IPS-NIHi11 (cell line): Measurements from ENCODE around the gene IQGAP3.

ENCODE experiments used
- DNase-seq: peaks from one replicate; pipeline ENCODE4 v3.0.0; 2012; ENCODE audit warnings: mixed read lengths, low spot score

IQGAP3 gene

DNA sequence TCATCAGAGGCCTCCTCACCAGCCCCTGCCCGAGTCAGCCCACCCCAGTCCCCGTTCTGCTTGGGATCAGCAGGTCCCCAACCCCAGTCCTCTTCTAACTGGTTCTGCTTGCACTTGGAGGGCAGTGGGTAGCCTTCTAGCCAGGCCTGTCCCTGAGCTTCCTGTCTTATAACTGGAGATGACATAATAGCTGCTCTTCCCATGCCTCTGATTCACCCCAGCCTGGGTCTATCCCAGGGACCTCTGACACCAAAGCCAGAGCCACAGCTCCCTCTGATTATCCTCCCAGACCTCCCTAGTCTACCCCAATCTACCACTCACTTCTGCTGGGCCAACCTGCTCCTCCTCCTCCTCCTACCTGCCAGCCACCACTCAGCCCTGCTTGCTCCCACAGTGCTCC lies 31.4 kb downstream of the IQGAP3 start:
- DNase-seq, result no peak

DNA sequence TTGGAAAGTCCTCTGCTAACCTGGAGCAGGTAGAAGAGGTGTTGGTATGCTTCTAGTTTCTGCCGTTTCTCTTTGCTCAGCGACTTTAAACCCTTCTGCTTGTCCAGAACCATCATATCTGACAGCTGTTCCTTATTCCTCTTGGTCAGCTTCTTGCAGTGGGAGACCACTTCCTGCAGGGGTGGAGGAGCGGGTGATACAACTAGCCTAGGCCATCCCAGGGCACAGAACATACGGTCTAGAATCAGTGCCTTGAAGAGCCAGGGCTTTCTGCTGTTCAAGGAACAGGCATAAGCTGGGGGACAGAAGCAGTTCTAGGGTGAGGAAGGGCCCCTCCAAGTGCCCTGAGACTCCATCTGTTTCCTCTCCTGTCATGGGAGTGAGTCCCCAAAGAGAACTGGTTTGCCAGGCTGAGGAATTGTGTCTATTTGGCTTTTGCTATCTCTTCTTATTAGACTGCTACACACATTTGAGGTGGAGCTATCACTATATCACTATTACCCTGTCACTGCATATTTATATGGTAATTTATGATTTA lies 32.5 kb downstream of the IQGAP3 start:
- no peak for DNase-seq

DNA sequence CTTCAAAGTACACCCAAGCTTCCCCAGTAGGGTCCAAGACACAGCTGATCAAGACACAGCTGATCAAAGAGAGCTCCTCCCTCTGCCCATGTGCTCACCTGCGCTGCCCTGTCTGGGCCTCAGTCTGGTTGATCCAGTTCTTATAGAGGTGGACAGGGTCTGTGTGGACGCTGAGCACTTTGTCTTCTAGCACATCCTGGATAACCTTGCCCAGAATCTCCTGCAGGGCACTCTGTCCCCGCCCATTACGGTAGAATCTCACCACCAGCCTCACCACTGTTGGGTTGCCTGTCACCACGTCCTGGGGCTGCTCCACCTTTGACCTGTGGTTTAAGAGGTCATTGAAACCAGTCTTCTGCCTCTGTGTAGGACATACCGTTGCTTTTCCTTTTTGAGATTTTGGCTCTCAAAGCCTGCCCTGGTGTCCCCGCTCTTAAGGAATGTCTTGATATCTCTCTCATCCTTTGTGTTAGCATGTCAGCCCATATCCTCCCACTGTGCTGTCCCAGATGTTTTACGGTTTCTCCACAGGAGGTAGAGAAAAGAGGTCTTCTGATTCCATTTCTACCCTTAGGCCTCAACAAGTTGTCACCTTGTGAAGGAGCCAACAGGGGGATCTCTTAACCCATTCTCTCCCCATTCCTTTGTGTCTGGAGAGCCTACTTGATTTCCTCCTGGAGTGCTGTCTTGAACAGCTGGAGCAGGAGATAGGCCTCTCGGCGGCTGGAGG lies 33.5 kb downstream of the IQGAP3 start:
- DNase-seq, result no peak

DNA sequence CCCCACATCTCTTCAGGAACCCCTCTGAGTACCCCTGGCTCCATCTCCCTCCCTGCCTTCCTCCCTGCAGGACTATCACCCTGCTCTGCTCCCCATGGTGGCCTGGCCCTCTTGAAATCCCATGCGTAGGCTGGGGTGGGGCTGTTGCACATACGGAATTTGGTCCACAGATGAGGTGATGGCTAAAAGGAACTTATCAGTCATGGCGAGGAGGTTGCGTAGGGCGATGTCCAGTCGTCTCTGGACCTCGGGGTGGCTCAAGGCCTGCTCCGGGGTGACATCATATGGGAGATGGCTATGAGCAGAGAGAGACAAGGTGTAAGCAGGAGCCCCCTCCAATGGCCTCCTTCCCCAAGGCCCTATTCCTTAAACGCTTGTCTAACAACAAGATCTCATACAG lies 35.3 kb downstream of the IQGAP3 start:
- DNase-seq, result no peak

DNA sequence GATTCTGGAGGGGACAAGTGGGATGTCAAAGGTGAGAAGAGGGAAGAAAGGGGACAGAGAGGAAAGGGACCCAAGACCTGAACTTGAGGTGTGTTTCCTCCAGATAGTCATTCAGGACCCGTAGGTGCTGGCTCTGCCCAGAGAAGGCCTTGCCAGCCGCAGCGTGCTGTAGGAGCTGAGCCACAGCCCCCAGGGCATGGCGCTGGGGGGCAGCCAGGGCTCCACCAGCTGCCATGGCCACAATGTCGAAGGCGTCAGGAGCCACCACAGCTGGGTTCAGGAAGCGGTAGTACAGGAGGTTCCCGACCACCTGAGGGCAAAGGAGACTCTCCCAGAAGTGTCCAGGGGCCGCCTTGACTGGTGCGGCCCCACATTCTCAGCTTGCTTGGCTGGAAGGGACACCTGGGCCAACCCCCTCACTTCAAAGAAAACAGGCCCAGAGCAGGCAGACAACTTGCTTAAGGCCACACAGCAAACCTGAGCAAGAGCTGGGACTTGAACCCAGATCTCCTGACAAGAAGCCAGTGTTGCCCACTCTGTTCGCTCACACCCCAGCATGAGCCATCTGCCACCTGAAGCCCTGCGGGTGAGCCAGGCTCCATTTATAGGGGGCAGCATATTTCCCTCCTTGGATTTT lies 37.8 kb downstream of the IQGAP3 start:
- no peak for DNase-seq

DNA sequence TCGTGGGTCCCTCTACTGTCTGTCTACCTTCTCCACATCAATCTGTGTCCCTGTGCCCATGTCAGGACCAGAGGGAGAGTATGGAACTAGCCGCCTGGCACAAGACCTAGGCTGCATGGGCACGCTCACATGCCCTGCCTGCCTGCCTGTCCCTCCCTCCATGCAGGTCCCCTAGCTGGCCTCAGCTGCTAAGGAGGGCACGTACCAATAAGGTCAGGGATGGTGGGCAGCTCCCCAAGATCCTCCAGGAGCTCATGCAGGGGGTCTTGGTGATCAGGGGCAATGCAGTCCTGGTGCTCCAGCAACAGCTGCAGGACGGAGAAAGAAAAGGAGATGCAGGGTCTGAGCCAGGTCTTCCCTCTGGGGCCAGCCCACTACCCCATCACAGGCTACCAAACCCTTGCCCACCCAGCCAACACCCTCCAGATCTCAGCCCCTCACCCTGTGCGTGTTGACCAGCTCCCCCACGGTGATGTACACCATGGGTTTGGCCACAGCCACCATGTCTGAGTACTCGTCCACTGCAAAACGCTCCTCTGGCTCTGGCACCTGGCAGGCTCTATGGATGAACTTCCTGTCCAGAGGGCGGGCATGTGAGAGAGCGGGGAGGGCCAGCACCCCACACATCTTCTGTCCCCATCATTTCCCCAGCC lies 38.7 kb downstream of the IQGAP3 start:
- DNase-seq, result no peak

DNA sequence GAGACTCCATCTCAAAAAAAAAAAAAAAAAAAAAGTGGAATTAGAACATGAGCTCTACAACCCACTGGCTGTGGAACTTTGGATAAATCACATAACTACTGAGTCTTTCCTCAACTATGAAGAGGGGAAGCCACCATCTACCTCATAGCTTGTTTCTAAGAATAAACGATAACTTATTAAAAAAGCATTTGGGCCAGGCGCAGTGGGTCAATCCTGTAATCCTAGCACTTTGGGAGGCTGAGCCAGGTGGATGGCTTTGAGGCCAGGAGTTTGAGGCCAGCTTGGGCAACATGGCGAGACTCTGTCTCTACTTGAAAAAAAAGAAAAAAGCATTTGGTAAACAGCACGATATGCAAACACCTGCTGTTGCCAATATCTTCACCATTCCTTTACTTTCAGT lies 40.0 kb downstream of the IQGAP3 start:
- no peak for DNase-seq

DNA sequence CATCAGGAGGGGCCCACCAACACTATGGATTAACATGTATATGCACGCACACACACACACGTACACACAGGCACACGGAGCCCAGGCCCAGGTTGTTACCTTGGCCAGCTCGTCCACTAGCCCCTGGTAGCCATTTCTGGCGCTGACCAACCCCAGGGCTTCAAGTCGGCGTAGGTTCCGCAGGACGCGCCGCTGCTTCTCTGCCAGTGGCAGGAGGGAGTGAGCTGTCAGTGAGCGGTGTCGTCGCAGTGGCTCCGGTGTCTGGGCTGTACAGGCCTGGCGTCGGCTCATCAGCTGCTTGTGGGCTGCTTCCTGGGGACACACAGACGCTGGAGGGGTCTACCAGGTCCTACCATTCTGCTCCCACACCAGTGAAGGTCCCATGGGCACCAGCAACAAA lies 42.4 kb downstream of the IQGAP3 start:
- no peak for DNase-seq

DNA sequence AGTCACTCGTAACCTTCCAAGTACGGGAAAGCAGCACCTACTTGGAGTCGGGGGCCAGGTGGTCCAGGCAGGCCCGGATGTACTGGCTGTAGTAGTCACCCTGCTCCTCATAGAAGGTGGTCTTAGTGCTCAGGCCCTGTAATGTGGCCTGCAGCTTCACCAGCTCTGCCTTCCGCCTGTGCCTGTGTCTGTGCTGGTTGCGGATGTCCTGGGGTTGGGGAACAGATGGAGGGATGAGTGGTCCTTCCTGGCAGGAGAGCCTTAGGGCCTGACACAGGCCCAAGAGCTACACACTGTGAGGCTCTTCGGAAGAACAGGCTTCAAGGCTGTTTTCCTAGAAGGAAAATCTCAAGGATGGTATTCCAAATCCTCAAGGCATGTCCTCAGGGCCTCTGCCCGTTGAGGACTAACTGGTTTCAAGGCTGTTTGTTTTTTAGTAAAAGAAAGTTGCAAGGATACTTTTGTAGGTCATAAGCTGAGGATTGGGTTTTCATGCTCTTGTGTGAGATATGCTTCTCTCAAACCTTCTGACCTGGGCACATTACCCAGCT lies 43.4 kb downstream of the IQGAP3 start:
- DNase-seq, result no peak

DNA sequence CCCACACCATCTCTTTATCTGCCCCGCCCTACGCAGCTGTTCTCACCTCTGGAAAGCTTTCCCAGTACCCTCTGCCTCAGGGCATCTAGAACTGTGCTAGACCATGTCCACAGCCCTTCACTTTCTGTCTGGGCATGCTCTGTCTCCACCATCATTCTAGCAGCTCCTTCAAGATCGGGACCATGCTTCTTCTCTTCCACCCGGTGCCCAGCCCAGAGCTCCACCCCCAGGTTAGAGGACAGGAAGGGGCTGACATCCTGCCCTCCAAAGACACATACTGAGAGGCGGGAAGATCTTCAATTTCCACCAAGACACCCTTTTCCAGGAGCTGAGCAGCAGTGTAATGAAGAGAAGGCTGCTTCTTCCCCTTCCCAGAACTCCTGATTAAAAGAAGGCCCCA lies 44.1 kb downstream of the IQGAP3 start:
- DNase-seq, result no peak

DNA sequence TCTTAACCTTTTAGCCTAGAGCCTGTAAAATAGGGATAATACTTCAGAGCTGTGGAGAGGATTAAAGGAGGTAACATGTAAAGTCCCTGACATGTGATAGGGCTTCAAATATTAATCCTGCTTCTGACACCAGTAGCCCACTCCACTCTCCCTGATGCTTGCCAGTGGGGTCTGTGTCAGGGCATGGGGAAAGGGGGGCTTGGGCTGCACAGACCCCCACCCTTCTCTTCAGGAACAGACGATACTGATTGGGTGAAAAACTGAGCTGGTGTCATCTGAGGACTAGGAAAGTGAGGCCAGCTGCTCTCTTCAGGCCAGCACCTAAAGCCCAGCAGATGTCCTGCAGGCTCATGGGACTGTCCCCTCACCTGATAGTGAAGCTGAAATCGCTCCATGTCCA lies 44.8 kb downstream of the IQGAP3 start:
- DNase-seq, result no peak

DNA sequence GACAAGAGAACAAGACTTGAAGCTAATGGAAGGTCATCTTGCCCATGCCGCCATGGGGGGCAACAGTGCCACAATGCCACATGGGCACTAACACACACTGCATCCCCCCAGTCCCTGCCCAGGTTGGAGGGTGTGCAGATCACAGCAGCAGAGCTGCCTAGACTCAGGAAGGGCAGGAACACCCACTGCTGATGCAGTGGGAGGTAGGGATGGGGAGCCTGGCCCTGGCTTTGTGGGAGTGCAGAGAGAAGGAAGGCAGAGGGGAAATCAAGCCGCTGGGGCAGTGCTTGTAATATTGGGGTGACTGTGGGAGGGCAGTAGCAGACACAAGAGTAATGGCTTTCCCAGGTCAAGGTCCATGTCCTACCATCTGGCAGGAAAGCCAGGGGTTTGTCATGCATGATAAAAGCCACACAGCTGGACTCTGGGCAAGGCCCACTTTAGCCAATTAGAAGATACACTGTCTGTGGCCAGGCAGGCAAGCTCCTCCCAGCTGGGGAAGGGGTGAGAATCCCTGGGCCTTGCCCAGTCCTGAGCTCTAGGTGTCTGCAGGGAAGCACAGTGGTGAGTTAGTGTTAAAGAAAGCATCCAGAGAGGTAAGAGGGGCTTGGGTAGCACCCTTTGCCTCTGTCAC lies 46.4 kb downstream of the IQGAP3 start:
- peak; percentile 54 for DNase-seq

DNA sequence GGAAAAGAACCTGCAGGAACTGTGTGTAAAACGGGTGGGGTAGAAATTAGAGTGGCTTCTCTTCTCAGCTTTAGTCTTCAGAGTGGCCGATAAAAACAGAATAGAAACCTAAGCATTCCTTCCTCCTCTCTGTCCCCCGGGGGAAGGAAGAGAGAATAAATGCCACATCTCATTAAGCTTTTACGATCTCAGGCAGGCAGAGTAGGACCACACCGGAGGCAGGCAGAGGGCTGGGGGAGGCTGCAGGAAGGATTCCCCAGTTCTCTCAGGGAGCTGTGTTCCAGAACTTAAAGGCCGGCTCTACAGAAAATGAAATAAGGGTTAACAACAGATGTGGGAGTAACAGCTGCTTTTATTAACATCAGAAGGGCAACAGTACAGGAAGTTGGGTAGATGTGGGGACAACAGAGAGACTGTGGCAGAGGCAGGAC lies 47.3 kb downstream of the IQGAP3 start:
- no peak for DNase-seq

DNA sequence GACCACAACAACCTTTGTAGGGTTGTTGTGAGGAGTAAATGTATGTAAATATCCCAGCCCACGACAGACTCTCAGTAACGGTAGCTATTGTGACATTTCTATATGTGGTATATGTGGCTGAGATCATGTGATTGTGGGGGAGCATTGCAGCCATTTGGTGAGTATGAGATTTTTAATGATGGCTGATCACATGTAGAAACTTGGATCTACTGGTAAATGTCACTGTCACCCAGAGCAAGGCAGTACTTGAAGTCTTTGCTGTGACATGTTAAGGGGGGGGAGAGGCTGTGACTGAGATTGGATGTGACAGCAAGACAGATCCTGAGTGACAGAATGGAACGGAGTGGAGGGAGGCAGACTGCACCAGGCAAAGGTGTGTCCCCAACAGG lies 47.9 kb downstream of the IQGAP3 start:
- DNase-seq, result no peak

DNA sequence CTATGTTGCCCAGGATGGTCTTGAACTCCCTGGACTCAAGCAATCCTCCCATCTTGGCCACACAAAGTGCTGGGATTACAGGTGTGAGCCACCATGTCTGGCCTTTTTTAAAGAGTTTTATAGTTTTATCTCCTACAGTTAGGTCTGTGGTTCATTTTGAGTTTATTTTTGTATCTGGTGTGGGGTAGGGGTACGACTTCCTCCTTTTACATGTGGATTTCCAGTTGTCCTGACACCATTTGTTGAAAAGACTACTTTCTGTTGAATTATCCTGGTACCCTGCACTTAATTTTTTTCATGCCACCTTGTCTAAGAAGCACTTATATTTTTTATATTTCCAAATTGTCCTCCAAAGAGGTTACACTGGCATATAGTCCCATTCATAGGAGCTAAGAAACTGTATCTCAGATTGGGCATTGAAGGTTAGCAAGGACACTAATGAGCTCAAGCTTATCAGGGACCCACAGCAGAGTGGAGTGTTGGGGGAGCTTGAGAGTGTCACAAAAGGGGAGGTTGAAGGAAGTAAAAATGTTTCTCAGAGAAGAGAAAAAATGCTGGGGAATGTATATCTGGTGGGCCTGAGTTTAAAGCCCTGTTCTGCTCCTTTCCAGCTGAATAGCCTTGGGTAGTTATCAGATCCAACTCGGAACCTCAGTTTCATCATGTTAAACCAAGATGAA lies 48.4 kb downstream of the IQGAP3 start:
- no peak for DNase-seq

DNA sequence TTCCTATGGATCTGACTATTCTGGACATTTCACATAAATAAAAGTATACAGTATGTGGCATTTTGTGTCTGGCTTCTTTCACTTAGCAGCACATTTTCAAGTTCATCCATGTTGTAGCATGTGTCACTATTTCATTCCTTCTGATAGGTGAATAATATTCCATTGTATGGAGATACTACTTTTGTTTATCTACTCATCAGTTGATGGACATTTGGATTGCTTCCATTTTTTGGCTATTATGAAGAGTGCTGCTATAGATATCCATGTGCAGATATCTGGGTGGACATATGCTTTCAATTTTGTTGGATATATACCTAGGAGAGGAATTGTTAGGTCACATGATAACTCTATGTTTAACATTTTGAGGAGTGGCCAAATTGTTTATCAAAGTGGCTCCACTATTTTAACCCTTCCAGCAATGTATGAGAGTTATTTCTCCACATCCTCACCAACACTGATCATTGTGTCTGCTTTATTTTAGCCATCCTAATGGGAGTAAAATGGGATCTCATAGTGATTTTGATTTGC lies 49.9 kb downstream of the IQGAP3 start:
- DNase-seq, result no peak

DNA sequence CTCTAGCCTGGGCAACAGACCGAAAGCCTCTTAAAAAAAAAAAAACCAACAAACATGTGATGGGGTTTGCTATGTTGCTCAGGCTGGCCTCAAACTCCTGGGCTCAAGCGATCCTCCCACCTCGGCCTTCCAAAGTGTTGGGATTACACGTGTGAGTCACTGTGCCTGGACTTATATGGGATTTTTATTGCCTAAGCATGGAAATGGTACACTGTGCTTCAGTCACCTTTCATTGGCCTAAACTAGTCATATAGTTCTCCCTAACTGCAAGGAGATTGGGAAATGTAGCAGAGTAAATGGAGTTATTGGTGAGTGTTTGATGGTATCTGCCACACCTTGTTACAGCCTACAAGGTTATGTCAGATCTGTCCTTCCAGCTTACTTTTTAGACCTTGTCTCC lies 54.6 kb downstream of the IQGAP3 start:
- no peak for DNase-seq

DNA sequence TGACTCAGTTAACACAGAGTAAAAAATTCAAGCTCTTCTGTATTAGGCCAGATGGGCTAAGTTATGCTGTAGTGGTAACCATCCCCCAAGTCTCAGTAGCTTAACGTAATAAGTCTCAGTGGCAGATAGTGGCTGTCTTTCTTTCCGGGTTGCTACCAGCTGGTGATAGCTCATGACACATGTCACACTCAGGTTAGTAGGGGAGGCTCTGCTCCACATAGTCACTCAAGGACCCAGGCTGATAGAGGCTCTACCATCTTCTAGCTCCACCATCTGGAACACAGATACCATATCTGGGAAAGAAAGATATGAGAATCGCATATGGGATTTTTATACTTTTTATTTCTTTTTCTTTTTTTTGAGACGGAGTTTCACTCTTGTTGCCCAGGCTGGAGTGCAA lies 55.5 kb downstream of the IQGAP3 start:
- DNase-seq, result no peak

DNA sequence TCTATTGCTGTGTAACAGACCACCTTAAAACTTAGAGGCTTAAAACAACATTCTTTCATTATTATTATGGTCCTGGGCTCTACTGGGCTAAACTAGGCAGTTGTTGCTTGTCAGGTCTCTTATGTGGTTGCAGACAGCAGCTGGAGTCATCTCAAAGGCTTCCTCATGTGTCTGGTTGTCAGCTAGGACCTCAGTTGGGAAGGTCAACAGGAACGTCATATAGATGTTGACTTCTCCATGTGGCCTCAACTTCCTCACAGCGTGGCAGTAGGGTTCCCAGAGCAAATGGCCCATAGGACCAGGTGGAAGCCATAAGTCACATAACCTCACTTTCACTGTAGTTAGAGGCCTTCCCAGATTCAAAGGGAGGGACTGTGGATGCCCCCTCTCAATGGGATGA lies 56.4 kb downstream of the IQGAP3 start:
- no peak for DNase-seq

DNA sequence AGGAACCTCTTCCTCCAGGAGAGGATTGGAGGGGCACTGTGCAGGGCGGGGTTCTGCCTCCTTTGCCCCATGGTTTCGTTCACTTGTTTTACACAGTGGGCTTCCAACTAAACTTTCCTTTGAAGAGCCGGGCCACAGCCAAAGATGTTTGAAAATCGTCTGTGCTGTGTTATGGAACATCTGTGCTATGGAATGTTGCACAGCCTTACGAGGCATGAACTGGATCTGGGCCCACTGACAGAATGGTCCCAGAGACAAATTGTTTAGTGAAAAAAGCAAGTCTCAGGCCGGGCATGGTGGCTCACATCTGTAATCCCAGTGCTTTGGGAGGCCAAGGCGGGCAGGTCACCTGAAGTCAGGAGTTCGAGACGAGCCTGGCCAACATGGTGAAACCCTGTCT lies 59.2 kb downstream of the IQGAP3 start:
- no peak for DNase-seq

DNA sequence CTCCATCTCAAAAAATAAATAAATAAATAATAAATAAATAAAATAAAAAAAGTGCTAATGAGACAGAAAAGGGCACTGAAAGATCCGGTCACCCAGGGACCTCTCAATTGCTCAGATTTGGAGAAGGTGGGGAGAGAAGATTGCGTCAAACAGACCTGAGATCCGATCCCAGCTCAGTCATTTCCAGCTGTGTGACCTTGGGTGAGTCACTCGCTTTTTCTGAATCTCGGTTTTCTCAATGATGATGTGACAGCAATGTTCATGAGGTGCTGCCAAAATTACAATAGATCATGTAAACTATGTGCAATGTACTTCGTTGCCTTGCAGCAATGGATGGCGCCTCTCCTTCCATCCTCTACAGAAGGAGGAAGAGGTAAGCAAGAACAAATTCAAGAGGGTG lies 60.7 kb downstream of the IQGAP3 start:
- DNase-seq, result no peak

DNA sequence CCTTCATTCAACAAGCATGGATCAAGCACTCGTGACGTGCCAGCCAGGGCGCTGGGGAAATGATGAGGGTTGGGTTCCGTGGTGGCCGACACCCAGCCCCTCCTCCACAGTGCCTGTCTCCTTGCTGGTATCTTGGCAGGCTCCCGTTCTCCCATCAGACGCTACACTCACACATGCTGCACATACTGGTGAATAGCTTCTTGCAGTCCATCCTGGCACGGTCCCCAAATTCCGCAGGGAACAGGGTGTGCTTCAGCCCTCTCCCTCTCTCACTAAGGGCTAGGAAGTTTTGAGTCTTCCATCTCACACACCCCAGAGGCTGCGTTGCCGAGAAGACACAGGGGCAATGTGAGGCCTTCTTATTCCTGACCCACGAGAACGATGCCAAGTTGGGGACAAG lies 61.7 kb downstream of the IQGAP3 start:
- DNase-seq, result no peak
